ENCODE results near the gene PIBF1. TPM values are rescaled to one million over a fixed set of nuclear protein-coding genes. Genes with fewer than 3 reads are reported as not detected.
"Not testable (repeated sequence)": the region's sequence is repeated elsewhere in the genome, so short reads cannot be mapped to it uniquely, and the experiment has no call there.

PIBF1 gene
- total RNA-seq, 2 experiments from 2014 or later, result 25.7 to 25.9 TPM

DNA sequence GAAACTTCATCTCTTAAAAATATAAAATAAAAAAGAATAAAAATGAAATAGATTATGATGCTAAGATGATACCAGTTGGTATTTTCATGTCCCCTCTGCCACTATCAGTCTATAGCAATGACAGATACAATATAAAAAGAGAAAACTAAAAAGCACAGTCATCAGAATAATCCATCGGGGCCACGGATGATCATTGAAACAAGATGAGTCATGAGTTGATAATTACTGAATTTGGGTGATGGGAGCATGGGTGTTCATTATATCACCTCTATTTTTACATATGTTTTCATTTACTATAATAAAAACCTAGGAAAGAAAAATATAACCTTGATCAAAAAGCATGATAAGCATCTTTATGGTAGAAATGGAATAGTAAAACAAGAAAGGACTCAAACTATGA is 41.1 kb downstream of the PIBF1 start:
- ChIA-PET POLR2A (no interaction called here), CTCF (no interaction called here)
- DNase-seq (no peak), ATAC-seq (no peak)
- Mint-ChIP-seq H3K27ac (no peak overlapping the region), H3K9me3 (ENCODE audit: low read depth) (no peaks in the 10 kb centered on the region), H3K4me1 (peaks cover 6% of the 10 kb centered on the region), H3K36me3 (ENCODE audit: low read depth) (peaks cover 45% of the 10 kb centered on the region), H3K4me3 (no peak overlapping the region), H3K27me3 (no peaks in the 10 kb centered on the region)
- intact Hi-C loops (cut with DNase I, micrococcal nuclease), result no loop called here

DNA sequence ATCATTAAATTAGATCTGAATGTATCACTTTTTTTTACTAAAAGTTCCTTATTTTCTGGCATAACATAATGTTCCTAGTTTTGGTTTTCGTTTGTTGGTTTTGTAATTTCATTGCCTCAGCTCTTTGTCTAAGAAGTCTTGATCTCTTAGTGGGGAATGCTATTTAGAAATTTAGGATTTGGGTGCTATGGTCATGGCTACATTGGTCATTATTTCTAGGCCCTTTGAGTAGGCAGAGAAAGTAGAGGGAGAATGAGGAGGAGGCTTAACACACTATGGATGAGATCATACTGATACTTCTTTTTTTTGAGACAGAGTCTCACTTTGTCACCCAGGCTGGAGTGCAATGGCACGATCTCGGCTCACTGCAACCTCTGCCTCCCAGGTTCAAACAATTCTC is 41.8 kb downstream of the PIBF1 start:
- Mint-ChIP-seq H3K4me3 (no peak overlapping the region), H3K27me3 (no peaks in the 10 kb centered on the region)

DNA sequence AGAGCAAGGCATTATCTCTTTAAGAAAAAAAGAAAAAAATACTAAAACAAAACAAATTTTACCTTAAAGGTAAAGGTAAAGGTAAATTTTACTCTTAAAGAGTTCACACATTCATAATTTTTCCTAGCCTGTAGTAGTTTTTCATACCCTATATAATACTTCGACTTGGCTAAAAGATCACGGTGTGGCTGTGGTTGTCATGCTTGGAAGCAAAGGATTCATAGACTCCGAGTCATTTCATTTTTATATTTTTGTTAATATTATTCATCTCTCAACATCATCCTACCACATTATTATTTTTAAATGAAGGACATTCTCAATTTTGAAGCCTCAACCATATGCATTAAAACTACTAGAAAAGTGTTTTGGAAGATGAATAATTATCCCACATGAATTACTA is 52.7 kb downstream of the PIBF1 start:
- no peak overlapping the region for H3K4me3 Mint-ChIP-seq
- peaks cover 18% of the 10 kb centered on the region for H3K4me1 Mint-ChIP-seq
- intact Hi-C loops (cut with DNase I, micrococcal nuclease), result loop anchor here in 1 of 2 experiments (10.0 kb wide), 1 partner anchor 870 kb away; no protein-coding TSS in a partner anchor
- H3K9me3 Mint-ChIP-seq (ENCODE audit: low read depth), result peaks cover 2% of the 10 kb centered on the region
- no peak for ATAC-seq
- no peaks in the 10 kb centered on the region for H3K27me3 Mint-ChIP-seq
- POLR2A ChIA-PET, result interaction anchor here (0.7 kb wide), 1 partner anchor 8 kb away, joined by 8 read pairs; no protein-coding TSS in a partner anchor
- peaks cover 48% of the 10 kb centered on the region for H3K36me3 Mint-ChIP-seq (ENCODE audit: low read depth)
- no peak for DNase-seq
- no peak overlapping the region for H3K27ac Mint-ChIP-seq
- CTCF ChIA-PET, result no interaction called here

More for the DNA sequence above, 41.8 kb downstream of the PIBF1 start:
- ATAC-seq (no peak), DNase-seq (no peak)
- Mint-ChIP-seq H3K4me1 (peaks cover 10% of the 10 kb centered on the region), H3K27ac (no peak overlapping the region), H3K36me3 (ENCODE audit: low read depth) (peaks cover 45% of the 10 kb centered on the region), H3K9me3 (ENCODE audit: low read depth) (peaks cover under 1% of the 10 kb centered on the region)
- intact Hi-C loops (cut with DNase I, micrococcal nuclease), result no loop called here
- ChIA-PET POLR2A (no interaction called here), CTCF (no interaction called here)

DNA sequence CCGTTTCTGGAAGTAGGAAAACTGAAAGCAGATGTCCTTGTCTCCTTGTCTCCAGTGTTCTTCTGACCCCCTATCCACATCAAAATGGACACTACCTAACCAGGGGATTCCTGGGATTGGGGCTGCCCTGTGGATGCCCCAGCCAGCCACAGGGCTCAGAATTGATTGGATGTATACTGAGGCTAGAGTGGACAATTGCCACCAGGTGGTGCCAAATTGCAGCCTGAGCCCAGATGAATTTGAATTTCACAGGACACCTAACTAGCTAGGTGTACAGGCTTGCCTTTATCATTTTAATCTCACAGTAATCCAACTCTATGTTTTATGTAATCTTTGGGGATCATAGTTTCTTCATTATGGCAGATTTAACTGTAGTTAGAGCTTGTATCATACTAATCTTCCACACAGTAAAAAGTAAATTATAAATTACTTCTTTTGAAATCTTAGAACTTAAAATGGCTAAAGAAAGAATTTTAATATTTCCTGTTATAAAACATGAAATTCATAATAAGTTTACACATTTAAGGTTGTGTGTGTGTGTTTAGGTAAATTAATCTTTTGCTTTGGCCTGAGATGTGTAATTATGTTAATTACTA is 58.0 kb downstream of the PIBF1 start:
- H3K4me3 Mint-ChIP-seq, result no peak overlapping the region
- H3K27ac Mint-ChIP-seq, result no peak overlapping the region
- DNase-seq, result peak; percentile 65
- H3K9me3 Mint-ChIP-seq (ENCODE audit: low read depth), result no peaks in the 10 kb centered on the region
- intact Hi-C loops (cut with DNase I, micrococcal nuclease), result loop anchor here (1.0 to 10.0 kb wide), 2 partner anchors 865 to 868 kb away; no protein-coding TSS in a partner anchor
- H3K4me1 Mint-ChIP-seq, result no peaks in the 10 kb centered on the region
- ChIA-PET POLR2A (no interaction called here), CTCF (interaction anchor here (0.6 to 1.4 kb wide), 9 partner anchors 9 to 905 kb away, joined by 3 to 6 read pairs (median 3); no protein-coding TSS in a partner anchor)
- H3K36me3 Mint-ChIP-seq (ENCODE audit: low read depth), result peaks cover 28% of the 10 kb centered on the region
- peak; percentile 86 for ATAC-seq
- no peaks in the 10 kb centered on the region for H3K27me3 Mint-ChIP-seq

DNA sequence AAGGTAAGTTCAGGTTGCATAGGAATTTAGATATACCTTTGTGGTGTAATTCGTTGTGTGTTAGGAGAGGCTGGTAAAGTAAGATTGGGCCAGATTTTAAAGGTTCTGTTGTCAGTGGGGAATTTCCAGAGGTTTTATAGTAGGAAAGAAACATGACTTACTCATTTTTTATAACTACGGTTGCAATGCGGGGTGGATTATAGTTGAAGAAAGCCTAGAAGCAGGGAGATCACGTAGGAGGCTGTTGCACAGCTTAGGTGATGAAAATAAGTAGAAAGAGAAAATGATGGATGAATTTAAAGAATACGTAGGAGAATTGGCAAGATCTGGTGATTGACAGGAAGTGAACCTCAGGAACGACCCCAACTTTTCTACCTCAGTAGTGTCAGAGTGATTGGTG is 61.1 kb downstream of the PIBF1 start:
- CTCF ChIA-PET, result no interaction called here

DNA sequence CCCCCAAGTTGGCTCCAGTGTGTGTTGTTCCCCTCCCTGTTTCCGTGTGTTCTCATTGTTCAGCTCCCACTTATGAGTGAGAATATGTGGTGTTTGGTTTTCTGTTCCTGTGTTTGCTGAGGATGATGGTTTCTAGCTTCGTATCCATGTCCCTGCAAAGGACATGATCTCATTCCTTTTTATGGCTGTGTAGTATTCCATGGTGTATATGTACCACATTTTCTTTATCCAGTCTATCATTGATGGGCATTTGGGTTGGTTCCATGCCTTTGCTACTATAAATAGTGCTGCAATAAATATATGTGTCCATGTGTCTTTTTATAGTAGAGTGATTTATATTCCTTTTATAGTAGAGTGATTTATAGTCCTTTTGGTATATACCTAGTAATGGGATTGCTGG is 63.2 kb downstream of the PIBF1 start:
- H3K27ac Mint-ChIP-seq; H3K4me1 Mint-ChIP-seq; intact Hi-C loops (cut with DNase I, micrococcal nuclease); POLR2A ChIA-PET; H3K4me3 Mint-ChIP-seq; H3K9me3 Mint-ChIP-seq (ENCODE audit: low read depth); CTCF ChIA-PET; ATAC-seq; DNase-seq; H3K27me3 Mint-ChIP-seq: not testable (repeated sequence)
- H3K36me3 Mint-ChIP-seq (ENCODE audit: low read depth), result peaks cover 50% of the 10 kb centered on the region

More for the DNA sequence above, 61.1 kb downstream of the PIBF1 start:
- no peaks in the 10 kb centered on the region for H3K4me1 Mint-ChIP-seq
- H3K36me3 Mint-ChIP-seq (ENCODE audit: low read depth), result peaks cover 47% of the 10 kb centered on the region
- no peaks in the 10 kb centered on the region for H3K27me3 Mint-ChIP-seq
- H3K27ac Mint-ChIP-seq, result no peak overlapping the region
- no peak for DNase-seq
- POLR2A ChIA-PET, result no interaction called here
- H3K4me3 Mint-ChIP-seq, result no peak overlapping the region
- intact Hi-C loops (cut with DNase I, micrococcal nuclease), result no loop called here
- no peaks in the 10 kb centered on the region for H3K9me3 Mint-ChIP-seq (ENCODE audit: low read depth)
- ATAC-seq, result no peak

DNA sequence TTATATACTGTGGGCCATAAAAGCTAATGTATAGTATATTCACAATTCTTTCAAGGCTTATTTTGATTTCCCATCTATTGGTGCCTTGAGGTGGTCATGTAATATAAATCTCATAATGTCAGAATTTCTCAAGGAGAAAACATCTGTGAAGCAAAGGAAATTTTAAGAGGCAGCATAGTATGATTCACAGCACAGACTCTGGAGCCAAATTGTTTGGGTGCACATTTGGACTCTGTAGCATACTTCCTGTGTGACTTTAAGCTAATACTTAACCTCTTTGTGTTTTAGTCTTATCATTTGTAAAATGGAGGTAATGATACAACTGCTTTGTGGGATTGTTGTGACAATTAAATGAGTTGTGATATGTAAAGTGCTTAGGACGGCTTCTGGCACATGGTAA is 67.6 kb downstream of the PIBF1 start:
- Mint-ChIP-seq H3K36me3 (ENCODE audit: low read depth) (peaks cover 44% of the 10 kb centered on the region), H3K4me1 (no peaks in the 10 kb centered on the region), H3K4me3 (no peak overlapping the region), H3K27me3 (no peaks in the 10 kb centered on the region), H3K9me3 (ENCODE audit: low read depth) (no peaks in the 10 kb centered on the region), H3K27ac (no peak overlapping the region)
- intact Hi-C loops (cut with DNase I, micrococcal nuclease), result no loop called here
- ChIA-PET POLR2A (no interaction called here), CTCF (interaction anchor here (1.0 kb wide), 1 partner anchor 10 kb away, joined by 3 read pairs; no protein-coding TSS in a partner anchor)
- ATAC-seq (no peak), DNase-seq (no peak)

DNA sequence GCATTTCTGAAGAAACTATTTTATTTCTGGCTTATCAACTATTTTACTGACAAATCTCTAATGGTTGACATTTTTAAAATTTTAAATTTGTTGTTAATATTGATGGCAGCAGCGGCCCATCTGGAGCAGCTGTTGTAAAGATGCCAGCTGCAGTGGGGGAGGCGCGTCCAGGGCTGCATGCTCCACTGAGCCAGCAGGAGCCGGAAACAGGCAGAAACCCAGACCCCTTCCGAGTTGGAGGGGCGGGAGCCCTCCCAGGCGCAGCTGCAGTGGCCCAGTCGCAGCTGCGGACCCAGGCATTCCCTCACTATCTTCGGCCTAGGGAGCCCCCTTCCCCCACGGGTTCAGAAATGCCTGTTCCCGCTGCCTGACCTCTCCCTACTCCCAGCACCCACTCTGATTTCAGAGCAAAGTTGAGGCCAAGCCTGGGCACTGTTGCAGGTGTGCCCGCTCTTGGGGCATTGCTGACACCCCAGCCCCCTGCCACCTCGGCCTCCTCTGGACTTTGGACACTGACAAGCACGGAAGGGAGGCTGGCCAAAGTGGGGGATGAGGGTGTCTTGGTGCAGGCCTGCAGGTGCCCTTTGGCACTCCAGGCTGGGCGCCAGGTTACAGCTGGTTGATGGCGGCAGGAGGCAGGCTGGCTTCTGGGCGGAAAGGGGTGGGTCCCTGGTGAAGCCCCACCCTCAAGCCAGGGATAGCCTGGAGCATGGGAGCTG is 69.2 kb downstream of the PIBF1 start:
- intact Hi-C loops (cut with DNase I, micrococcal nuclease), result no loop called here
- ATAC-seq (no peak), DNase-seq (no peak)
- ChIA-PET POLR2A (interaction anchor here (0.6 kb wide), 1 partner anchor 38 kb away, joined by 3 read pairs; no protein-coding TSS in a partner anchor), CTCF (interaction anchor here (1.2 to 1.3 kb wide), 2 partner anchors 9 to 13 kb away, joined by 3 to 4 read pairs; no protein-coding TSS in a partner anchor)
- Mint-ChIP-seq H3K4me1 (no peaks in the 10 kb centered on the region), H3K36me3 (ENCODE audit: low read depth) (peaks cover 32% of the 10 kb centered on the region), H3K27ac (no peak overlapping the region), H3K4me3 (no peak overlapping the region), H3K9me3 (ENCODE audit: low read depth) (no peaks in the 10 kb centered on the region), H3K27me3 (no peaks in the 10 kb centered on the region)

DNA sequence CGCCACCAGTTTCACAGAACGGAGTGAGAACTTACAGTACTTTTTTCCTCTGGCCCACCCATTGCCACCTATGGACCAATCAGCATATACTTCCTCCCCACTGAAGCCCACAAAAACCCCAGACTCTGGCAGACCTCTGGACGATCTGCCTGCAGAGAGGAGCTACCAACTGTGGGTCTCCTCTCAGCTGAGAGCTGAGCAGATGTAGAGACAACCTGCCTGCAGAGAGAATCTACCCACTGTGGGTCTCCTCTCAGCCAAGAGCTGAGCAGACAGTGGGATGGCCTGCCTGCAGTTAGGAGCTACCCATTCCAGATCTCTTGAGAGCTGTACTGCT is 69.7 kb downstream of the PIBF1 start:
- CTCF ChIA-PET, result interaction anchor here (1.2 to 1.3 kb wide), 2 partner anchors 9 to 13 kb away, joined by 3 to 4 read pairs; no protein-coding TSS in a partner anchor
- no peak for ATAC-seq

DNA sequence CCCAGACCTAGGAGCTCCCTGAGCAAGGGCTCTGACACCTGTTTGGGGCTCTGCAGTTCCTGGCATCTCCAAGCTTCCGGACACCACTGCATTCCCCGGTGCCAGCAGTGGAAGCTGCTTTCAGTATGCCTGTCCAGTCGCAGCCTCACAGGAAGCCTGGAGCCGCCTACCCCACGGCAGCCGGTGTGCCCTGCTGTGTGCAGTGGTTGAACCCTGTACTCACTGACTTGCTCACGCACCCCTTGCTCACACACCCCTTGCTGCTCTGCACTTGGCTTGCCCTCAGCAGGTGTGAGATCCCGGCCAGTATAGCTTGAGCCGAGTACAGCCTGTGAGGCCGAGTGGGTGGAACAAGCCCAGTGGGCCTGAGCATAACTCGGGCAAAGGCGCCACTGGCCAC is 70.3 kb downstream of the PIBF1 start:
- Mint-ChIP-seq H3K9me3 (ENCODE audit: low read depth) (no peaks in the 10 kb centered on the region), H3K36me3 (ENCODE audit: low read depth) (peaks cover 27% of the 10 kb centered on the region), H3K27me3 (no peaks in the 10 kb centered on the region), H3K27ac (no peak overlapping the region), H3K4me3 (no peak overlapping the region), H3K4me1 (no peaks in the 10 kb centered on the region)
- ATAC-seq (no peak), DNase-seq (no peak)
- intact Hi-C loops (cut with DNase I, micrococcal nuclease), result no loop called here
- POLR2A ChIA-PET, result no interaction called here
- CTCF ChIA-PET, result interaction anchor here (0.7 to 1.2 kb wide), 2 partner anchors 14 to 85 kb away, joined by 3 to 4 read pairs; no protein-coding TSS in a partner anchor

More for the DNA sequence above, 69.7 kb downstream of the PIBF1 start:
- Mint-ChIP-seq H3K4me1 (no peaks in the 10 kb centered on the region), H3K27ac (no peak overlapping the region), H3K4me3 (no peak overlapping the region), H3K27me3 (no peaks in the 10 kb centered on the region), H3K36me3 (ENCODE audit: low read depth) (peaks cover 28% of the 10 kb centered on the region), H3K9me3 (ENCODE audit: low read depth) (no peaks in the 10 kb centered on the region)
- DNase-seq, result no peak
- POLR2A ChIA-PET, result no interaction called here
- intact Hi-C loops (cut with DNase I, micrococcal nuclease), result no loop called here

DNA sequence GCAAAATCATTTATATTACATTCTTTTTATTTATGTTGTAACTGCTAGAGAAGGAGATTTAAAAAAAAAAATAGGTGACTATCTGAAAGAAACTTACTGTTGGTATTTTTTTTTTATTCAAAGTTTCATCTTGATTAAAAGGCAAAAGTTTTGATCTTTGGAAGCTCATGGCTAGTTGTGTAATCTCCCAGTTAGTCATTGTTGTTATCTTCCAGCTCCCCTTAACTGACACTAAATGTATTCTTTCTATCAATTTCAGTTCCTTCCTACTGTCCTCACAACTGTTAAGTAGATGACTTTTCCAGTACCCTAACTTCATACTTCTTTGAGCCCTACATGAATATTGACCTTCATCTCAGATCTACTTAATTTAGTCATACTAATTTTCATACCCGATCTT is 71.1 kb downstream of the PIBF1 start:
- intact Hi-C loops (cut with DNase I, micrococcal nuclease), result no loop called here
- ChIA-PET POLR2A (no interaction called here), CTCF (interaction anchor here (0.5 to 0.7 kb wide), 3 partner anchors 13 to 86 kb away, joined by 3 to 4 read pairs (median 3); no protein-coding TSS in a partner anchor)
- H3K4me3 Mint-ChIP-seq, result no peak overlapping the region
- ATAC-seq (no peak), DNase-seq (no peak)
- H3K9me3 Mint-ChIP-seq (ENCODE audit: low read depth), result no peaks in the 10 kb centered on the region
- no peaks in the 10 kb centered on the region for H3K27me3 Mint-ChIP-seq
- H3K4me1 Mint-ChIP-seq, result no peaks in the 10 kb centered on the region
- peaks cover 24% of the 10 kb centered on the region for H3K36me3 Mint-ChIP-seq (ENCODE audit: low read depth)
- no peak overlapping the region for H3K27ac Mint-ChIP-seq
